ENCODE measurements around the gene HPSE.

DNA sequence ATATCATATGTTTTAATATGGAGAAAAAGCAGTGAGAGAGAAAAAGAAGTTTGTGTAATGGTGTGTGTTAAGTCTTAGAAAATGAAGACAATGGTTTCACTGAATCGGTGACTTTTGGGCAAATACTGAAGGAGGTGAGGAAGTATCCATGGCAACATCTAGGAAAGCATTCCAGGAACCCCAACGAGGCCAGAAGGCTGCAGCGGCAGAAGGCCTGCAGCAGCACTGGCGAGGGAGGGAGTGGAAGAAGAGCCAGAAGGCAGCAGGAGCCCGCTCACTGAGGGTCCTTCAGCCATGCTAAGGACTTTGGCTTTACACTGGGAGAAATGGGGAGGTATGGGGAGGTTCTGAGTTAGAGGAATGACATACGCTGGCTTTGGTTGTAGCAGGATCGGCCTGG, 76.8 kb downstream of the HPSE start:
- TF ChIP-seq, protein P1, sequence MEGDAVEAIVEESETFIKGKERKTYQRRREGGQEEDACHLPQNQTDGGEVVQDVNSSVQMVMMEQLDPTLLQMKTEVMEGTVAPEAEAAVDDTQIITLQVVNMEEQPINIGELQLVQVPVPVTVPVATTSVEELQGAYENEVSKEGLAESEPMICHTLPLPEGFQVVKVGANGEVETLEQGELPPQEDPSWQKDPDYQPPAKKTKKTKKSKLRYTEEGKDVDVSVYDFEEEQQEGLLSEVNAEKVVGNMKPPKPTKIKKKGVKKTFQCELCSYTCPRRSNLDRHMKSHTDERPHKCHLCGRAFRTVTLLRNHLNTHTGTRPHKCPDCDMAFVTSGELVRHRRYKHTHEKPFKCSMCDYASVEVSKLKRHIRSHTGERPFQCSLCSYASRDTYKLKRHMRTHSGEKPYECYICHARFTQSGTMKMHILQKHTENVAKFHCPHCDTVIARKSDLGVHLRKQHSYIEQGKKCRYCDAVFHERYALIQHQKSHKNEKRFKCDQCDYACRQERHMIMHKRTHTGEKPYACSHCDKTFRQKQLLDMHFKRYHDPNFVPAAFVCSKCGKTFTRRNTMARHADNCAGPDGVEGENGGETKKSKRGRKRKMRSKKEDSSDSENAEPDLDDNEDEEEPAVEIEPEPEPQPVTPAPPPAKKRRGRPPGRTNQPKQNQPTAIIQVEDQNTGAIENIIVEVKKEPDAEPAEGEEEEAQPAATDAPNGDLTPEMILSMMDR (IDR thresholded peaks at IDR 0.05; ENCODE audit: low read depth, low read length), result no peak
- no peak for TF ChIP-seq EZH2phosphoT487 (IDR thresholded peaks at IDR 0.05; ENCODE audit: low read depth)

Measured in OCI-LY3 (cell line).